ENCODE measurements around the gene FNDC3B.
"Not testable (repeated sequence)": the region's sequence is repeated elsewhere in the genome, so short reads cannot be mapped to it uniquely, and the experiment has no call there.

FNDC3B gene

GRCh38 chr3:172222478-172223071 lies 183.2 kb downstream of the FNDC3B start:
- DNase-seq = no peak

DNA sequence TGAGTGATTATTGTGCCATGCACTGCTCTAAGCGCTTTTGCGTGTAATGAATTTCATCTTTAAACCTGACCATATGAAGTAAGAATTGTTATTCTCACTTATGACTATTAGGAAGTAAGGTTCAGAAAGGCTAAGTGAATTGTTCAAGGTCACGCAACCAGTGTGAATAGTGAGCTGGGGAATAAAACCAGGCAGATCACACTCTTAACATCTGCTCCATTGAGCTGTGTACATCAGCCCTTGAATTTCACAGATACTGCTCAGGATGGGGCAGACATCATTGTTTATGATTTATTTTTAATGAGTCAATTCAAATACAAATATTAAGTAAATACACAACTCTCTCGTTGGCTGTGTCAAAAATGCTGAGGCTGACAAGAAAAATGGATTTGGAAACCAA lies 184.5 kb downstream of the FNDC3B start:
- DNase-seq = no peak

DNA sequence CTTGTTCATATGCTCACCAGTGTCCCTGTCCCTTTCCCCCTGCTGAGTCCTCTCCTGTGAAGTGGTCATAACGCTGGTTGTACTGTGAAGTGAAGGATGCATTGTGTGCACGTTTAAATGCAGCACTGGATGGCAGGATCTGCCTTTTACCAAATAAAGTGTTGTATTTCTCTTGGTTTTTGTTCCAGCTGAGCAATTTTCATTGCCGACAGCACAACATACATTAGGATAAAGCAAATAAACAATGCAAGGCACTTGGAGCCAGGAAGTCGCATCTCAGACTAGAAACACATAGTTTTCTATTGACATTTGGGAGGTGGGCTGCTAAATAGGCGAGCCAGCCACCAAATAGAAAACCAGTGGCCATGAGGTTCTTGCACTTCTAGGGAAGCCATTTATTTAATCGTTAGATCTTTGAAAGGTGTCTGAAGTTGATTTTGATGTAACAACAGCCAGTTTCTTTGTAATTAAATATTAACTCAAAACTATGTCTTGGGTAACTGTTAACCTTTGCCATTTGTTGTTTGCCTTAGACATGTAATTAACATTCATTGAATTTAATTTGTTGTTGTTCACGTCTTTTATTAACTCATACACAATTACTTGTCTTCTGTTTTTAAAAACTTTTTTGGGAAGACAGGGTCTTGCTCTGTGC lies 185.3 kb downstream of the FNDC3B start:
- DNase-seq = no peak

DNA sequence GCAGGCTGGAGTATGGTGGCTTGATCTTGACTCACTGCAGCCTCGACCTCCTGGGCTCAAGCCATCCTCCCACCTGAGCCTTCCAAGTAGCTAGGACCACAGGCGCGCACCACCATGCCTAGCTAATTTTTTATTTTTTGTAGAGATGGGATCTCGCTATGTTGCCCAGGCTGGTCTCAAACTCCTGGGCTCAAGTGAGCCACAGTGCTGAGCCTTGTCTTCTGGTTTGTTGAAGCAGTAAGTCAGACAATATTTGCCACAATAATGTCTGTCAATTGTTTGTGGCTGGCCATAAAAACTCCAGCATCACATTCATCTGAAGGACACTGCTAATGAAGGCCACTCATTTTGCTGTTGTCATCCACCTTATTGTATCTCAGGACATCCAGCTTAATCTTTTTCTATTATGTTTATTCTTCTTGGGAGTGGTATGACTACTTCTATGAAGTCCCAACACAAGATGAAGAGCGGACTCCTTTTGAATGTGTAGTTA lies 185.9 kb downstream of the FNDC3B start:
- DNase-seq = no peak

GRCh38 chr3:172226831-172227230 lies 187.5 kb downstream of the FNDC3B start:
- DNase-seq = no peak

GRCh38 chr3:172227340-172228035 lies 188.1 kb downstream of the FNDC3B start:
- no peak for DNase-seq

GRCh38 chr3:172228036-172228415 lies 188.6 kb downstream of the FNDC3B start:
- DNase-seq = no peak

GRCh38 chr3:172229462-172229861 lies 190.1 kb downstream of the FNDC3B start:
- no peak for DNase-seq

- no peak for DNase-seq
These were observed 192.0 kb downstream of the FNDC3B start for GRCh38 chr3:172231318-172231901.

- DNase-seq = no peak
These were observed 193.3 kb downstream of the FNDC3B start for GRCh38 chr3:172232579-172233212.

- DNase-seq = no peak
These were observed 194.3 kb downstream of the FNDC3B start for GRCh38 chr3:172233474-172234277.

DNA sequence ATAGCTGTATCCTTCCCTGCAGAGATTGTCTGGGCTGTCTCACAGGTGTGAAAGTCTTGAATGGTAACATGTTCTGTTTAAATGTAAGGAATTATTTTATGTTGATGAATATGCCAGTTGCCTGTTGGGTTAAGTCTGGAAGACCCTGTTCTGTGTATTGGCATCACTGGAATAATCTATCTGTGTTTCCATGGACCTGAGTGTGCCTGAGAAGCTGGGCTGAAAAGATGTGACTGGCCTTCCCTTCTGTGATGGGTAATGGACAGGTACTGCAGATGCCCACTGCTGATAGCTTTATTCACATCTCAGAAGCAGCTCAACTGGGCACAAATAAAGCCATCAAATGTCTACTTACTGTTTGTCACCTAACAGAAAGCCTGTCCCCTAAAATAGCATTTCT lies 196.3 kb downstream of the FNDC3B start:
- no peak for DNase-seq

DNA sequence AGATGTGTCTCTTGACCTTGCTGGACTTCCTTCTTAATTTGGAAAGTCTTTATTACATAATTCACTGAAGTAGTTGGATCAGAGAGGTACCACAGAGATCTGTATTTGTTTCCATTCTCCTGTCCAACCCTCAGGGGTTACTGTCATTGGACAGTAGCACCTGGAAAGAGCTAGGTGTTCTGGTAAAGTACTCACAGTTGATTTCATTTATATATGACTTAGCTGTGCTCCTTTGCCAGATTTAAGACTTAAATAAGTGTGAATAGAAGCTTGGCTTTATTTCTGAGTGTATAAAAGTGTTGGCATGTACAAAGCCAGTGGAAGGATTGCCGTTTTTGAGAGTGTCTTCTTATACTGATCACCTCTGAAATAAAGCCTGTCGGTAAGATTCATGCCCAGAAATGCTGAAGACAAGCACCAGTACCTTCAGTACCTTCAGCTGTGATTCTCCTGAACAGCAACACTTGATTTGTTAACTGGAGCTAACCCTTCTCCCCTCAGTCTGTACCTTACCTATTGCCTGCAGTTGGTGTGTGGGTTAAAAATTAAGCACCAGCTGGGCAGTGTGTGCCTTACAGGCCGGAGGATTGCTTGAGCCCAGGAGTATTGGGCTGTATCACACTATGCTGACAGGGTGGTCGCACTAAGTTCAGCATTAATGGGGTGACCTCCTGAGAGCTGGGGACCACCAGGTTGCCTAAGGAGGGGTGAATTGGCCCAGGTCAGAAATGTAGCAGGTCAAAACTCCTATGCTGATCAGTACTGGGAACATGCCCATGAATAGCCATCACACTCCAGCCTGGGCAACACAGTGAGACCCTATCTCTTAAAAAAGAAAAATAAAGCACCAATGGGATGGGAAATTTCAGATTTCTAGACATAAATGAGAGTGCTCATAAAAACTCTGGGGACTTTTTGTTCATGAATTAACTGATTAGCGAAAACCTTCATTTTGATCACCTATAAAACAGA lies 197.7 kb downstream of the FNDC3B start:
- DNase-seq = no peak

DNA sequence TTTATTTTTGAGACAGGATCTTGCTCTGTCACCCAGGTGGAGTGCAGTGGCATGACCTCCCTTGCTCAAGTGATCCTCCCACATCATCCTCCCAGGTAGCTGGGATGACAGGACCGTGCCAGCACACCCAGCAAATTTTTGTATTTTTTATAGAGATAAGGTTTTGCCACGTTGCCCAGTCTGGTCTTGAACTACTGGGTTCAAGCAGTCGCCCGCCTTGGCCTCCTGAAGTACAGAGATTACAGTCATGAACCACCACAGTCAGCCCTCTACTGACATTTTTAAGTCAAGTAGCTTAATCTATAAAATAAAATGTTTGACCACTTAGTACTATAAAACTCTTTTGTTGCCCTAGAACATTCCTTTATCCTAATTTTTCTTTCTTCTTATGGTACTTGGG lies 198.8 kb downstream of the FNDC3B start:
- no peak for DNase-seq

- DNase-seq = no peak
These were observed 199.9 kb downstream of the FNDC3B start for GRCh38 chr3:172239218-172239790.

DNA sequence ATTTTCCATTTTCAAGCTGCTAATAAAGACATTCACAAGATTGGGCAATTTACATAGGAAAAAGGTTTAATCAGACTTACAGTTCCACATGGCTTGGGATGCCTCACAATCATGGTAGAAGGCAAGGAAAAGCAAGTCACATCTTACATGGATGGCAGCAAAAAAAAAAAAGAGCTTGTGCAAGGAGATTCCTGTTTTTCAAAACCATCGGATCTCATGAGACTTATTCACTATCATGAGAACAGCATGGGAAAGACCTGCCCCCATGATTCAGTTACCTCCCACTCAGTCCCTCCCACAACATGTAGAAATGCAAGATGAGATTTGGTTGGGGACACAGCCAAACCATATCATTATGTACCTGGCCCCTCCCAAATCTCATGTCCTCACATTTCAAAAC lies 202.0 kb downstream of the FNDC3B start:
- DNase-seq = no peak

- not testable (repeated sequence) for DNase-seq
These were observed 203.1 kb downstream of the FNDC3B start for GRCh38 chr3:172242471-172242870.

DNA sequence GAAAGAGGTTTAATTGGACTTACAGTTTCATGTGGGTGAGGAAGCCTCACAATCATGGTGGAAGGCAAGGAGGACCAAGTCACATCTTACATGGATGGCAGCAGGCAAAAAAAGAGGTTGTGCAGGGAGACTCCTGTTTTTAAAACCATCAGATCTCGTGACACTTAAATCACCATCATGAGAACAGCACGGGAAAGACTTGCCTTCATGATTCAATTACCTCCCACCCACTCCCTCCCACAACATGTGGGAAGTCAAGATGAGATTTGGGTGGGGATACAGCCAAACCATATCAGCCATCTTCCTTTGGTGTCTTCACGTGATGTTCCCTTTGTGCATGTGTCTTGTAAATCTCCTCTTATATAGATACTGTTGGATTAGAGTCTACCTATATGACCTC lies 204.0 kb downstream of the FNDC3B start:
- DNase-seq = not testable (repeated sequence)

DNA sequence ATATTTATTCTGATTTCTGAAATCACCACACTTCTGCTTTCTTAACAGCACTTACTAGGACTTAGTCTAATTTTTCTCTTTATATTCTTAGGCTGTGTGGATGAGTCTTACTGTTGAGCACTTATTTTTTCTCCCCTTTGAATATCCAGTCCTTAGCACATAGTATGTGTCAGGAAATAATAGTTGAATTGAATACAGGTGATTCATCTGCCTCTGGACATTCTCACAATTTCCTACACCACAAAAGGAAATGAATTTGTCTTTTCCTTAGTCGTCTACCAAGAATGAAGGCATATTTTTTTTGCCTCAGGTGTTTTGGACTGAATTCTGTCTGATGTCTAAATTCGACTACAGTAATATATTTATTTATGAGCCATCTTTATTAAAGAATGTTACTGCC lies 204.6 kb downstream of the FNDC3B start:
- no peak for DNase-seq

DNA sequence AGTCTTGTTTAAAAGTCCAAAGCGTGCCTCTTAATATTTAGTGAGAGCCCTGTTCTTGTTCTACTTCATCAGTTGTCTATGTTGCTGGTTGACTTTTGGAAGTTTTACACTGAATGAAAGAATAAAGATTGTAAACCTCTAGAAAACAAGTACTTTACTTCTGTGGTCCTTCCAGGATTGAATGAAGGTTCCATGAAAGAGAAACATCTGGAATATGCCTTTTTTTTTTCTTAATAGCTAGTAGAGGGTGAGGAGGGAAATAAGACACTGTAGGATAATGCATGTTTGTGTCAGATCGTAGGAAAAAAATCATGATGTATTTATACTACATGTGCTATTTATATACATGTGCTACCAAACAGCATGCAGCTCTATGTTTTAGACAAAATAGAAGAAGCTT lies 205.9 kb downstream of the FNDC3B start:
- DNase-seq = no peak
